Measurements from ENCODE around the gene TOMM6. TPM values are rescaled to one million over a fixed set of nuclear protein-coding genes. Genes with fewer than 3 reads are reported as not detected.
A peak's percentile ranks its signal among the peaks of the same experiment; 100 is the strongest.
"Not testable (repeated sequence)": the region's sequence is repeated elsewhere in the genome, so short reads cannot be mapped to it uniquely, and the experiment has no call there.

TOMM6 gene
- total and polyA plus RNA-seq, 2 donors: 34.4 to 181 TPM

- Histone ChIP-seq H3K4me1 (ENCODE audit: insufficient read depth) (no peaks in the 10 kb centered on the region), H3K27ac (ENCODE audit: low read depth) (no peak overlapping the region), H3K36me3 (ENCODE audit: insufficient read depth) (no peaks in the 10 kb centered on the region), H3K4me3 (ENCODE audit: low read depth, low read length) (peak overlapping the region; percentile 65)
- no peak for DNase-seq (ENCODE audit: extremely low spot score)
- 15% methylated on average over 29 of the region's 29 CpGs for WGBS
These were observed 1.6 kb upstream of the TOMM6 start for GRCh38 chr6:41785689-41786450.

DNA sequence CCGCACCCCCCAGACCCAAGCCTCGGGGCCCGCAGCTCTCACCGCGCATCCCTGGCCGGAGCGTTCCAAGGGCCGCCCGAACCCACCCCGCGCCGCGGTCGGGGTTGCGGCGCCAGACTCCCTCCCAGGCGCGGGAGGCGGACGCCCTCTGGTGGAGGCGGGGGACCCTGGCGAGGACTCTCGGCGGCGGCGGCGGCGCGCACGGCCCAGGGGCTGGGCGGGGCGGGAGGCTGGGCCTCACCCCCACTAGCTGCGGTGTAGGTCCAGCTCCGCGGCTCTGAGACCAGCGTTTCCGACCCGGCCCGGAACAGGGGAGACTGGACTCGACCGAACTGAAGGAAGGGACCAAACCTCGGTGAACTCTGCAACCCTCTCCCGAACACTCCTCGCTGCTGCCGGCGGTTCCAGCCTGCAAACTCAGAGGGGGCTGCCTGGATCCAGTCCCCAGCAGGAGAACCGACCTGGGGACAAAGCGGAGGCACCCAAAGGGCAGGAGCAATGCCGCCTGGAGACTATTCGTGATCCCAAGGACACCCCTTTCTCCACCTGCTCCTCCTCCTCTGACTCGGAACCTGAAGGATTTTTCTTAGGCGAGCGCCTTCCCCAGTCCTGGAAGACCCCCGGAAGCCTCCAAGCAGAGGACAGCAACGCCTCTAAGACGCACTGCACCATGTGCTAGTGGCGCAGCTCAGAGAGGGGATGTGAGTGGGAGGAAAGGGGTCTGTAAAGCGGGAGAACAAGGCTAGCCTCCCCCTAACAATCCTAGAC, 859 bp upstream of the TOMM6 start:
- no peaks in the 10 kb centered on the region for H3K36me3 ChIP-seq (ENCODE audit: insufficient read depth)
- DNase-seq (ENCODE audit: extremely low spot score): no peak
- H3K4me1 ChIP-seq (ENCODE audit: insufficient read depth): no peaks in the 10 kb centered on the region
- peak overlapping the region; percentile 65 for H3K4me3 ChIP-seq (ENCODE audit: low read depth, low read length)
- WGBS: under 1% methylated on average over 58 of the region's 58 CpGs
- peak overlapping the region; percentile 79 for H3K27ac ChIP-seq (ENCODE audit: low read depth)

DNA sequence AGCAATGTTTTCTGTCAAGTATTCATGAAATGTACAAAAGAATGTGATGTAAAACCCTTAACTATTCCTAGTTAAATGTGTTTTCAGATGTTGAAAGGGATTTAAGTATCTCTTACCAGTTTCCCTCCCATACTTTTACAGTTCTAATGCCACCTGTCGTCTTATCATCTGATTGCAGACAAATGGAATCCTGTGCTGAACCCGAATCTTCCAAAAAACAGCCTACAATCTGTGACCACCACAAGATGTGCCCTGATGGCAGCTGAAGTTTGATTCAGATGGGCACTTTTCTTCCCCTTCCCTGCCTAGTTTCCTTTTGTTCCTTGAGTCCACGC, 1.9 kb downstream of the TOMM6 start:
- Histone ChIP-seq H3K27ac (ENCODE audit: low read depth) (no peak overlapping the region), H3K4me1 (ENCODE audit: insufficient read depth) (no peaks in the 10 kb centered on the region), H3K36me3 (ENCODE audit: insufficient read depth) (no peaks in the 10 kb centered on the region), H3K4me3 (ENCODE audit: low read depth, low read length) (no peak overlapping the region)
- 80% methylated on average over 3 of the region's 3 CpGs for WGBS
- DNase-seq (ENCODE audit: extremely low spot score): no peak

- H3K27ac ChIP-seq (ENCODE audit: low read depth): no peak overlapping the region
- no peaks in the 10 kb centered on the region for H3K4me1 ChIP-seq (ENCODE audit: insufficient read depth)
- no peak for DNase-seq (ENCODE audit: extremely low spot score)
- no peaks in the 10 kb centered on the region for H3K36me3 ChIP-seq (ENCODE audit: insufficient read depth)
- 97% methylated on average over 1 of the region's 1 CpG for WGBS
- no peak overlapping the region for H3K4me3 ChIP-seq (ENCODE audit: low read depth, low read length)
These were observed 2.6 kb downstream of the TOMM6 start for GRCh38 chr6:41790045-41790444.

- no peak overlapping the region for H3K4me3 ChIP-seq (ENCODE audit: low read depth, low read length)
- no peak for DNase-seq (ENCODE audit: extremely low spot score)
- 76% methylated on average over 1 of the region's 1 CpG for WGBS
- no peak overlapping the region for H3K27ac ChIP-seq (ENCODE audit: low read depth)
- no peaks in the 10 kb centered on the region for H3K36me3 ChIP-seq (ENCODE audit: insufficient read depth)
- no peaks in the 10 kb centered on the region for H3K4me1 ChIP-seq (ENCODE audit: insufficient read depth)
These were observed 3.8 kb downstream of the TOMM6 start for GRCh38 chr6:41791305-41791704.

DNA sequence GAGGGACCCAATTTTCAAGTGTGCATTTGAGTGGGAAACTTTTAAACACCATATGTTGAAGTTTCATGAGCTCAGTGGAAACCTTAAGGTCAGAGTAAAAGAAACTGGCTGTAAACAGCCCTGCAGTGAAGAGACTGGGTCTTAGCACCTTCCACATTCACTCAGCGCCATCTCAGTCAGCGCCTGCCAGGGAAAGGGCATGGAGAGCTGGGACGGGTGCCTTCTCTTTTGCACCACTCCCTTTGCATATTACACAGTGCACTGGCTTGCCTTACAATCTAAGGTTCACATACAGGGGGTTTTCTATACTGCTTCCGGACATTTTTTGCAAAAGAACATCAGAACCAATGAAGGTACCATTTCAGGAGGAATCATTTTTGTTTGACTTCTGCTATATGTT, 4.5 kb downstream of the TOMM6 start:
- WGBS: 86% methylated on average over 4 of the region's 4 CpGs
- H3K4me1 ChIP-seq (ENCODE audit: insufficient read depth): no peaks in the 10 kb centered on the region
- no peak for DNase-seq (ENCODE audit: extremely low spot score)
- H3K27ac ChIP-seq (ENCODE audit: low read depth): no peak overlapping the region
- H3K36me3 ChIP-seq (ENCODE audit: insufficient read depth): no peaks in the 10 kb centered on the region
- no peak overlapping the region for H3K4me3 ChIP-seq (ENCODE audit: low read depth, low read length)

DNA sequence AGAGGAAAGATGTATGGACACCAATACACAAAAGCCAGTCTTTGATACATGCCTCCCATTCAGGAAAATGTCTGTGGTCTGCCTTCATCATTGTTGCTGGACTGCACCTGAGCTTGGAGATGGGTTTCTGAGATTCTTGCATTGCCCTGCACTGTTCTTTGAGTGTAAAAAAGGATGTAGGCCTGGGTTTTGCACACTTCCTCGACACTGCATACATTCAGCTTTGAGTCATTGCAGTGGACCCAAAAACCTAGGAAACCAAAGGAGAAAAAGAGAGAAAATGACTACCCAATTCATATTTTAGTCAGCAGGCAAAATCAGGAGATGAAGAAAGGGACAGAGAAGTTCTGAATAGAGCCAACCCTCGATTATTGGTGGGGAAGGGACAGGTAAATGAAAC, 9.0 kb downstream of the TOMM6 start:
- Histone ChIP-seq H3K4me3 (ENCODE audit: low read depth, low read length) (no peak overlapping the region), H3K36me3 (ENCODE audit: insufficient read depth) (no peaks in the 10 kb centered on the region), H3K27ac (ENCODE audit: low read depth) (no peak overlapping the region), H3K4me1 (ENCODE audit: insufficient read depth) (no peaks in the 10 kb centered on the region)
- 89% methylated on average over 2 of the region's 2 CpGs for WGBS
- no peak for DNase-seq (ENCODE audit: extremely low spot score)

GRCh38 chr6:41798901-41799558, 11.5 kb downstream of the TOMM6 start:
- Histone ChIP-seq H3K4me3 (ENCODE audit: low read depth, low read length) (no peak overlapping the region), H3K36me3 (ENCODE audit: insufficient read depth) (no peaks in the 10 kb centered on the region)
- 98% methylated on average over 7 of the region's 7 CpGs for WGBS

DNA sequence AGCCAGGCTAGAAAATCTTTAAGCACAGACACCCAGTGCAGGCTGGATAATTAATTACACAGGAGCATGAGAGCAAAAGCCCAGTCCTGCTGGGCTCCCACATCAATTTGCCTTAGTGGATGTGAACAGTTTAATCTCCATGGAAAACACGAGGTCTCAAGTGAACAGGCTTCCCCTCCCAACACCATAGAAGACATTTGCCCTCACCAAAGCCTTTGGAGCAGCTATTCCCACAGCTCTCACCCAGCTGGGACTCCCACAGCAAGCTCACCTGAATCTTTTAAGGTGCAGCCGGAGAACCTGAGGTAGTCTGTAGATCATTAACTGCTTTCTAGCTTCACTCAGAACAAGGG, 12.0 kb downstream of the TOMM6 start:
- H3K4me3 ChIP-seq (ENCODE audit: low read depth, low read length): no peak overlapping the region
- no peaks in the 10 kb centered on the region for H3K4me1 ChIP-seq (ENCODE audit: insufficient read depth)
- no peak for DNase-seq (ENCODE audit: extremely low spot score)
- no peak overlapping the region for H3K27ac ChIP-seq (ENCODE audit: low read depth)
- H3K36me3 ChIP-seq (ENCODE audit: insufficient read depth): no peaks in the 10 kb centered on the region
- WGBS: 89% methylated on average over 2 of the region's 2 CpGs

More at GRCh38 chr6:41798901-41799558, 11.5 kb downstream of the TOMM6 start:
- Histone ChIP-seq H3K27ac (ENCODE audit: low read depth) (no peak overlapping the region), H3K4me1 (ENCODE audit: insufficient read depth) (no peaks in the 10 kb centered on the region)
- no peak for DNase-seq (ENCODE audit: extremely low spot score)

DNA sequence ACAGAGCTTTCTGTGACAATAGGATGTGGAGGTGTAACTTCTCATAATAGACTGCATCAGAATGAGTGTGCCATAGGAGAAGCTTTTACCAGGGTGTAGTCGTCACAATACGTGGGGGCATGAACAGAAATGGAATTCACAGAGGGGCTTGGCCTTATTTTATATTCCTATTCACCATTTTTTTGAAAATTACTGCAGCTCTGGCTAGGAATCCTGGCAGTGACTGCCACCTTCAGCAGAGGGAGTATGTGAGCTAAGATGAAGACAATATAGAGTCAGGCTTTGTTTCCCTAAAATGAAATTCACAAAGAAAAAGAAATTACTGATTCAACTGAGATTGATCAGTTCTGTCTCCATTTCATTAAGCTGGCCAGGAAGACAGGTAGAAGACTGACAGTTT, 13.9 kb downstream of the TOMM6 start:
- no peak for DNase-seq (ENCODE audit: extremely low spot score)
- H3K4me3 ChIP-seq (ENCODE audit: low read depth, low read length): no peak overlapping the region
- peaks cover 4% of the 10 kb centered on the region for H3K36me3 ChIP-seq (ENCODE audit: insufficient read depth)
- no peak overlapping the region for H3K27ac ChIP-seq (ENCODE audit: low read depth)
- no peaks in the 10 kb centered on the region for H3K4me1 ChIP-seq (ENCODE audit: insufficient read depth)
- WGBS: 73% methylated on average over 2 of the region's 2 CpGs

- no peak for DNase-seq (ENCODE audit: extremely low spot score)
- Histone ChIP-seq H3K36me3 (ENCODE audit: insufficient read depth) (peaks cover 4% of the 10 kb centered on the region), H3K4me1 (ENCODE audit: insufficient read depth) (no peaks in the 10 kb centered on the region), H3K27ac (ENCODE audit: low read depth) (no peak overlapping the region), H3K4me3 (ENCODE audit: low read depth, low read length) (no peak overlapping the region)
- whole genome bisulfite sequencing: 95% methylated on average over 74 of the region's 74 CpGs
These were observed 18.6 kb downstream of the TOMM6 start for GRCh38 chr6:41805830-41806774.

- no peaks in the 10 kb centered on the region for H3K36me3 ChIP-seq (ENCODE audit: insufficient read depth)
- no peak overlapping the region for H3K27ac ChIP-seq (ENCODE audit: low read depth)
- DNase-seq (ENCODE audit: extremely low spot score): no peak
- 86% methylated on average over 3 of the region's 3 CpGs for WGBS
- H3K4me1 ChIP-seq (ENCODE audit: insufficient read depth): no peaks in the 10 kb centered on the region
- no peak overlapping the region for H3K4me3 ChIP-seq (ENCODE audit: low read depth, low read length)
These were observed 23.6 kb downstream of the TOMM6 start for GRCh38 chr6:41811095-41811494.

GRCh38 chr6:41811946-41812345, 24.5 kb downstream of the TOMM6 start:
- 97% methylated on average over 13 of the region's 13 CpGs for WGBS
- not testable (repeated sequence) for H3K4me1 ChIP-seq (ENCODE audit: insufficient read depth); DNase-seq (ENCODE audit: extremely low spot score); H3K4me3 ChIP-seq (ENCODE audit: low read depth, low read length); H3K27ac ChIP-seq (ENCODE audit: low read depth); H3K36me3 ChIP-seq (ENCODE audit: insufficient read depth)

Measured in urinary bladder (tissue), 4 donors.